Inflammatory macrophage treated with lipopolysaccharide for 4 hours (primary cell): ENCODE measurements around the gene SVOP.
"Not testable (repeated sequence)": the region's sequence is repeated elsewhere in the genome, so short reads cannot be mapped to it uniquely, and the experiment has no call there.

ENCODE experiments used
- DNase-seq: peaks from one replicate; pipeline ENCODE4 v3.0.0-alpha.2; 2020

Gene SVOP

DNA sequence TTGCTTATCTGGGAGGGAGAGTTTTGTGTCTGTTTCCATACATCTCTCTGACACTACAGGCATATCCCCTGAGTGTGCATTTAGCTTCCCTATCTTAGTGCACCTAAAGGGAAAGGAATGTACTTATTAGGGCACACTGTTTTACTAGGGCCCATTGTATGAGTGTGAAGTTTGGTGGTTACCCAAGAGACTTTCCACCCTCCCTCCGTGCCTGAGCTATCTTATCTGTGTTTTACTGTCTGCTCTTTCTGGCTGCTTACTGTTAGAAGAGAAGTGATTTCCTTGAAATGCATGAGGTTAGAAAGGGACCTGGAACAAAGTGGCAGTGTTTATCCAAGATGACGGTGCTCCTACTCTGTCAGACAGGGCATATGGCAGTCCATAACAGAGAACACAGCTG lies 8.5 kb upstream of the SVOP start:
- no peak for DNase-seq

GRCh38 chr12:109028624-109029023 lies 7.8 kb upstream of the SVOP start:
- DNase-seq = not testable (repeated sequence)

DNA sequence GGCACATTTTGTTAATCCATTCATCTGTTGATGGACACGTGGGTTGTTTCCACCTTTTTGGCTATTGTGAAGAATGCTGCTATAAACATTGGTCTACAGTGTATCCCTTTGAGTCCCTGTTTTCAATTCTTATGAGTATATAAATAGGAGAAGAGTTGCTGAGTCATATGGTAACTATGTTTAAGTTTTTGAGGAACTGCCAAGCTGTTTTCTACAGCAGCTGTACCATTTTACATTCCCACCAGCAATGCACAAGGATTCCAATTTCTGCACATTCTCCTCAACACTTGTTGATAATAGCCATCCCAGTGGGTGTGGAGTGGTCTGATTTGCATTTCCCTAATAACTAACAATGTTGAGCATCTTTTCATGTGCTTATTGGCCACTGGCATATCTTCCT lies 6.9 kb upstream of the SVOP start:
- DNase-seq = peak; percentile 53

DNA sequence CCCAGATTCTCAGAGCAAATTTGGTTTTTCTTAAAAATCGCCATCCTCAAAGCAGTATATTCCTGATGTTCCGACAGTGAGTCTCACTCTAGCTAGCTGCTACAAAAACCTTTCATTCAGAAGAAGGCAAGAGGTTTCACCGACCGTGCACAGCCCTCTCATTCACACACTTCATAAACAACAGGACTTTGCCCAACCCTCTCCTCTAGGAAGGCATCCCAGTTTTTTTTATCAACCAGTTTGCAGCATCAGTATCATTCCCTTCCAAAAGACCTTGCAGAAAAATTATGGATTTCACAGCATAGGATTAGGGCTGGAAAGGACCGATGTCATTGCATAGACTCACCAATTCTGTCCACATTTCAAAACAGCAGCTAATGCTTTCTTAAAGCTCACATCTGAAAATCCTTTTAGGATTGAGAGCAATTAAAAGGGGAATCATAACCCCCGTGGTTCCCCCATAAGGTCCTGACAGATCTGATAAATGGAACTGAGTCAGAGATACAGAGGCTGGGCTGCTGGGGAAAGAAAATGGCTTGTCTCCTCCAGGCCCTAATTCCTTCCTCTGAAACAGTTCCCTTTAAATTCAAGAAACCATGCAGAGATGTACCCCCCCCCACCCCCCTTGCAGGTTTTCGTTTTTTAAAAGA lies 597 bp downstream of the SVOP start:
- DNase-seq = no peak

- no peak for DNase-seq
Observed at GRCh38 chr12:109018296-109018695, 2.6 kb downstream of the SVOP start.

GRCh38 chr12:109016978-109017377 lies 3.9 kb downstream of the SVOP start:
- no peak for DNase-seq

DNA sequence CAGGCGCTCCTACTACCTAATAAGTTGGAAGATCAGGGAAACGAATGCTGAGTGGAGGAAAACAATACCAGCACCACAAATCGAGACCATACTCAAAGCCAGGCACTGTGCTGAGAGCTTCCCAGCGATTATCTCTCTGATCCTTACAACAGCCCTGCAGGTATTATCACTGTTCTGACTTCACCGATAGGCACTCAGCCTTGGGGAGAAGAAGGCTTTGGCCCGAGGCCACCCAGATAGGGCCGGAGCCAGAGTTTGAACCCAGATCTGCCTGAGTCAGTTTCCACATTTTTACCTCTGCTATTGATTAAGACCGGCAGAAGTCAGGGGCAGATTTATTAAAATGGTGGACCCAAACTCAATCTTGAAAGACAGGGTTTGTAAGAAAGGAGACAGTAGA lies 4.9 kb downstream of the SVOP start:
- no peak for DNase-seq

DNA sequence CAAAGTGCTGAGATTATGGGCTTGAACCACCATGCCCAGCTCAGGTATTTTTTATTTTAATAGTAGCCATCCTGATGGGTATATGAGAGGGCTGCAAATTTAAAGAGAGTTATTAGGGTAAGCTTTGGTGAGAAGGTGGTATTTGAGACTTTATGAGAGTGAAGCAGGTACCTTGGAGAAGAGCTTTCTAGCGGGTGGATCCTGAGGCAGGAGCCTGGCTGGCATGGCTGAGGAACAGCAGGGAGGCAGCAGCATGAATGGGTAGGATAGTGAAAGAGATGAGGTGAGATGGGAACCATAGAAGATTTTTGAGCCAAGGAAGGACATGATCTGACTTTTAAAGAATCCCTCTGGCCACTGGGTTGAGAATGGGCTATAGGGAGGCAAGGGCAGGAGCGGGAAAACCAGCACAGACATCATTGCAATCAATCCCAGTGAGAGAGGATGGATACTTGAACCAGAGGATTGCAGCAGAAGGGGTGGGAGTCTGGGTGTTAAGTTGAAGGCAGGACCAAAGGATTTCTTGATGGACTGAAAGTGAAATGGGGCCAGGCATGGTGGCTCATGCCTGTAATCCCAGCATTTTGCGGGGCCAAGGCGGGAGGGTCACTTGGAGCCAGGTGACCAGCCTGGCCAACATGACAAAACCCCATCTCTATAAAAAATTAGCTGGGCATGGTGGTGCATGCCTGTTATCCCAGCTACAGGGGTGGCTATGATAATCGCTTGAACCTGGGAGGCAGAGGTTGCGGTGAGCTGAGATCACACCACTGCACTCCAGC lies 5.7 kb downstream of the SVOP start:
- DNase-seq = no peak

DNA sequence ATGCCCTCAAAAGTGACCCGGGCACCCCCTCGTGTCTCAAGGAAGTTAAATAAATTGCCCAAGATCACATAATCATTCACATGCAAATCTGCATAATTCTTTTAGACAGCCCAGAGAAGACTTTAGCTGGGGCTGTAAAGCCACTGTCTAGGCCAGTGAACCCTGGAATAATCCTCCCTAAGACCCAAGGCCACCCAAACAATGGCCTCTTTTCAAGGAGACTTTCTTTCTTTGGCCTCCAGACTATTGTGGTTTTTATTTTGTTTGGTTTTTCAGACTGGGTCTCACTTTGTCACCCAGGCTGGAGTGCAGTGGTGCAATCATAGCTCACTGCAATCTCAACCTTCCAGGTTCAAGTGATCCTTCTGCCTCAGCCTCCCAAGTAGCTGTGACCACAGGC lies 10.6 kb downstream of the SVOP start:
- no peak for DNase-seq

DNA sequence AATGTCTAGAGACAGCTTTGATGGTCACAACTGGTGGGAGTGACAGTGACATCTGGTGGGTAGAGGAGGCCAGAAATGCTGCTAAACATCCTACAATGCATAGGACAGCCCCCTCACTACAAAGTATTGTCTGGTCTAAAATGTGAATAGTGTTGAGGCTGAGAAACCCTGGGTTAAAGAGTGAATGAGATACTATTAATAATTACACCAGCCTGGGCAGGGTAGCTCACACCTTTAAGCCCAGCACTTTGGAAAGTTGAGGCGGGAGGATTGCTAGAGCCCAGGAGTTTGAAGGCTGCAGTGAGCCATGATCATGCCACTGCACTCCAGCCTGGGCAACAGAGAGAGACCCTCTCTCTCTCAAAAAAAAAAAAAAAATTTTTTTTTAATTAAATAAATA lies 11.1 kb downstream of the SVOP start:
- DNase-seq = no peak

- DNase-seq = no peak
Observed at GRCh38 chr12:109004017-109004416, 16.9 kb downstream of the SVOP start.

DNA sequence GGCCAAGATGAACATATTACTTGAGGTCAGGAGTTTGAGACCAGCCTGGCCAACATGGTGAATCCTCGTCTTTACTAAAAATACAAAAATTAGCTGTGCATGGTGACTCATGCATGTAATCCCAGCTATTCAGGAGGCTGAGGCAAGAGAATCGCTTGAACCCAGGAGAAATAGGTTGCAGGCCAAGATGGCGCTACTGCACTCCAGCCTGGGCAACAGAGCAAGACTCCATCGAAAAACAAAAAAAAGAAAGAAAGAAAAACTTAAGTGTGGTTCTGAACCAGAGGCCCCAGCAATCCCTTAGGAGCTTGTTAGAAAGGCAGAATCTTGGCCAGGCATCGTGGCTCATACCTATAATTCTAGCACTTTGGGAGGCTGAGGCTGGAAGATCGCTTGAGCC lies 24.5 kb downstream of the SVOP start:
- DNase-seq = no peak

DNA sequence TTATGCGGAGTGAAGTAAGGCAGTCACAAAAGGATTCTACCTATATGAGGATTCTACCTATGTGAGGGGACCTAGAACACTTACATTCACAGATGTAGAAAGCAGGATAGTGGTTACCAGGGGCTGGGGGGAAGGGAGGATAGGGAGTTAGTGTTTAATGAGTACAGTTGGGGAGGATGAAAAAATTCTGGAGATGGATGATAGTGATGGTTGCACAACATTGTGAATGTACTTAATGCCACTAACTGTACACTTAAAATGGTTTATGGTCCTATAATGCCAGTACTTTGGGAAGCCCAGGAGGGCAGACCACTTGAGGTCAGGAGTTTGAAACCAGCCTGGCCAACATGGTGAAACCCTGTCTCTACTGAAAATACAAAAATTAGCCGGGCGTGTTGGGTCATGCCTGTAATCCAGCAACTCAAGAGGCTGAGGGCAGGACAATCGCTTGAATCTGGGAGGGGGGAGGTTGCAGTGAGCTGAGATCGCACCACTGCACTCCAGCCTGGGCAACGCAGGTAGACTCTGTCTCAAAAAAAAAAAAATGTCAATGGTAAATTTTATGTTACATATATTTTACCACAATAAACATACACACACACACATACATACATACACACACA lies 25.4 kb downstream of the SVOP start:
- no peak for DNase-seq

DNA sequence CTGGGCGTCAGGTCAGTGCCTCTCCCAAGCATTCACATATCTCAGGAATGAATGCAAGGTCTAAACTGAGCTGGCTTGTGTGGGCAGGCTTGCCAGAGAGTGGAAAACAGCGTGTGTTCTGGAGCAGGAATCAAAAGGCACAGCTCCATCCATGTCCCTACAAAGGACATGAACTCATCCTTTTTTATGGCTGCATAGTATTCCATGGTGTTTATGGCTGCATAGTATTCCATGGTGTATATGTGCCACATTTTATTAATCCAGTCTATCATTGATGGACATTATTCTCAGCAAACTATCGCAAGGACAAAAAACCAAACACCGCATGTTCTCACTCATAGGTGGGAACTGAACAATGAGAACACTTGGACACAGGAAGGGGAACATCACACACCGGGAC lies 30.8 kb downstream of the SVOP start:
- not testable (repeated sequence) for DNase-seq

- no peak for DNase-seq
Observed at GRCh38 chr12:108989376-108989775, 31.5 kb downstream of the SVOP start.

- DNase-seq = no peak
Observed at GRCh38 chr12:108985750-108986149, 35.1 kb downstream of the SVOP start.

DNA sequence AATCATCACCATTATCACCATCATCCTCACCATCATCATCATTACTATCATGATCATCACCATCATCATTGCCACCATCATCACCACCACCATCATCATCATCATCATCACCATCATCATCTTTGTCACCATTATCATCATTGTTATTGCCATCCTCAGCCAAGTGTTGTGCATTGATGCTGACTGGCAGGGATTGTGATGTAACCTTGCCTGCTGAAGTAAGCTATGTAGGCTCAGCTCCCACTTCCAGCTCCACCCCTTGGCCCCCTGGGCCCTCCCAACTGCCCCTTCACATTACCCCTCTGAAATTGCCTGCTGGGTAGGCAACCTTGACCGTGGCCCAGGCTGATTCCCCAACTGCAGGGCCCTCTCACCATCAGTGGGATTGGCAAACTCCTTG lies 37.6 kb downstream of the SVOP start:
- DNase-seq = no peak

GRCh38 chr12:108982621-108983219 lies 38.1 kb downstream of the SVOP start:
- no peak for DNase-seq

- DNase-seq = no peak
Observed at GRCh38 chr12:108981835-108982234, 39.0 kb downstream of the SVOP start.

- no peak for DNase-seq
Observed at GRCh38 chr12:108980831-108981618, 39.8 kb downstream of the SVOP start.

DNA sequence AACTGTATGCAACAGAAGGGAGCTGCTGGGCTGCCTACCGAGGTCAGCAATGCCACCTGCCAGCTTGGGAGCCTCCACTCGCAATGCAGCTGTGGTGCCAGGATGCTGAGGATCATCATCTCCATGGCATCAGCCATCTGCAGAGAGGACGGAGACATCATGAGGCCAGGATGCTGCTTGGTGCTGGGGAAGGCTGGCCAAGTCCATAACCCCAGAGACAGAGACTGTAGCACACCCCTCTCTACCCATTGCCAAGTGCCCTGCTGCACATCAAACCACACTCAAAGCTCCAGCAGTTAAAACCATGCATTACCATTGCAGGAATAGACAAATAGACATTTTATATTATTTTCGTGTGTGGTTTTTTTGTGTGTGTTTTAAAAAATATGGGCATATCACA lies 43.5 kb downstream of the SVOP start:
- no peak for DNase-seq

GRCh38 chr12:108975024-108975593 lies 45.8 kb downstream of the SVOP start:
- DNase-seq = no peak
